Activated B cell treated with CpG ODN at 0.5 μM for 24 hours (primary cell): Measurements from ENCODE around the gene RPL5. TPM values are rescaled to one million over a fixed set of nuclear protein-coding genes. Genes with fewer than 3 reads are reported as not detected.
A peak's percentile ranks its signal among the peaks of the same experiment; 100 is the strongest.

Experiments used
- ATAC-seq: fragments of 200-7000 bp; cut with Tn5 transposase; one replicate; pipeline ENCODE4 v1.10.0; 2021; ENCODE audit warnings: low read depth, mild to moderate bottlenecking, moderate library complexity
- CTCF ChIA-PET: fragments of 350-600 bp; sonication (Branson Sonifier 250); formaldehyde crosslinking; loops from one replicate; lab custom pipeline; 2021; ENCODE audit warnings: antibody characterized with exemption; lab: Charles Lee
- POLR2A ChIA-PET: fragments of 350-600 bp; sonication (Branson Sonifier 250); formaldehyde crosslinking; loops from one replicate; lab custom pipeline; 2021; ENCODE audit warnings: antibody characterized with exemption; lab: Charles Lee
- DNase-seq: peaks from one replicate; pipeline ENCODE4 v3.0.0; 2022
- H3K27ac Mint-ChIP-seq: one replicate; pipeline ENCODE4 v1.8.0; 2020; ENCODE audit warnings: mixed read lengths
- H3K27me3 Mint-ChIP-seq: one replicate; pipeline ENCODE4 v1.8.0; 2021; ENCODE audit warnings: mixed read lengths
- H3K36me3 Mint-ChIP-seq: one replicate; pipeline ENCODE4 v1.8.0; 2021; ENCODE audit warnings: low read depth, mixed read lengths
- H3K4me1 Mint-ChIP-seq: one replicate; pipeline ENCODE4 v1.8.0; 2021; ENCODE audit warnings: mixed read lengths
- H3K4me3 Mint-ChIP-seq: one replicate; pipeline ENCODE4 v1.8.0; 2020; ENCODE audit warnings: mild to moderate bottlenecking, mixed read lengths
- H3K9me3 Mint-ChIP-seq: one replicate; pipeline ENCODE4 v1.8.0; 2020; ENCODE audit warnings: mixed read lengths
- CTCF ChIP-seq: fragments of 200-600 bp; IDR thresholded peaks from one replicate; pipeline ENCODE4 v1.8.0; 2022; ENCODE audit warnings: antibody characterized with exemption, mild to moderate bottlenecking
- intact Hi-C: fragments of 100-400 bp; cut with micrococcal nuclease; formaldehyde crosslinking; loops from one replicate; pipeline ENCODE4 v1.15.1; 2024
- total RNA-seq: library from RNA; stranded (reverse); gene quantifications from 2 replicates; pipeline ENCODE4 v1.2.3, GENCODE V29; 2022

Gene RPL5
- total RNA-seq, 1 donor from 2014 or later: 1,685 TPM

GRCh38 chr1:92786111-92786901 lies 45.5 kb upstream of the RPL5 start:
- DNase-seq (no peak), ATAC-seq (no peak)
- Mint-ChIP-seq H3K4me1 (peaks cover 25% of the 10 kb centered on the region), H3K9me3 (no peaks in the 10 kb centered on the region), H3K36me3 (peaks cover 3% of the 10 kb centered on the region), H3K27ac (no peak overlapping the region), H3K4me3 (peak overlapping the region; percentile 37), H3K27me3 (no peaks in the 10 kb centered on the region)
- intact Hi-C loops: loop anchor here (5.0 to 10.0 kb wide), 3 partner anchors 252 to 561 kb away; partner anchors contain the start of genes CCDC18, DR1 and TMED5
- ChIA-PET CTCF (interaction anchor here (0.6 to 1.4 kb wide), 4 partner anchors 30 to 1290 kb away, joined by 3 to 4 read pairs (median 4); no protein-coding TSS in a partner anchor), POLR2A (interaction anchor here (3.2 kb wide), 1 partner anchor 46 kb away, joined by 16 read pairs; the partner anchor contains the start of gene RPL5)
- TF ChIP-seq CTCF: no peak

- Mint-ChIP-seq H3K27me3 (peaks cover 2% of the 10 kb centered on the region), H3K9me3 (no peaks in the 10 kb centered on the region), H3K4me3 (no peak overlapping the region), H3K27ac (no peak overlapping the region), H3K36me3 (no peaks in the 10 kb centered on the region), H3K4me1 (peaks cover 5% of the 10 kb centered on the region)
- ChIA-PET POLR2A (no interaction called here), CTCF (interaction anchor here (0.6 to 1.4 kb wide), 2 partner anchors 9 to 30 kb away, joined by 3 read pairs; no protein-coding TSS in a partner anchor)
- TF ChIP-seq CTCF: no peak
- DNase-seq (no peak), ATAC-seq (no peak)
- intact Hi-C loops: no loop called here
These were observed 41.8 kb upstream of the RPL5 start for GRCh38 chr1:92790081-92790480.

GRCh38 chr1:92790867-92791266 lies 41.0 kb upstream of the RPL5 start:
- POLR2A ChIA-PET: interaction anchor here (0.5 kb wide), 1 partner anchor 48 kb away, joined by 3 read pairs; no protein-coding TSS in a partner anchor
- intact Hi-C loops: no loop called here
- no peak for TF ChIP-seq CTCF
- no peak overlapping the region for H3K27ac Mint-ChIP-seq
- ATAC-seq: no peak
- no peak for DNase-seq
- CTCF ChIA-PET: interaction anchor here (1.0 to 1.4 kb wide), 2 partner anchors 29 to 41 kb away, joined by 3 to 5 read pairs; no protein-coding TSS in a partner anchor
- no peaks in the 10 kb centered on the region for H3K9me3 Mint-ChIP-seq
- H3K4me3 Mint-ChIP-seq: no peak overlapping the region
- no peaks in the 10 kb centered on the region for H3K36me3 Mint-ChIP-seq
- H3K4me1 Mint-ChIP-seq: no peaks in the 10 kb centered on the region
- H3K27me3 Mint-ChIP-seq: peaks cover 2% of the 10 kb centered on the region

- no peak for DNase-seq
These were observed 40.3 kb upstream of the RPL5 start for GRCh38 chr1:92791487-92792066.

More at GRCh38 chr1:92791487-92792066, 40.3 kb upstream of the RPL5 start:
- H3K4me3 Mint-ChIP-seq: no peak overlapping the region
- intact Hi-C loops: no loop called here
- CTCF ChIA-PET: interaction anchor here (1.0 to 1.4 kb wide), 2 partner anchors 29 to 42 kb away, joined by 3 to 5 read pairs; no protein-coding TSS in a partner anchor
- no peak for TF ChIP-seq CTCF
- ATAC-seq: no peak
- POLR2A ChIA-PET: no interaction called here
- no peak overlapping the region for H3K27ac Mint-ChIP-seq
- peaks cover 2% of the 10 kb centered on the region for H3K27me3 Mint-ChIP-seq
- H3K4me1 Mint-ChIP-seq: no peaks in the 10 kb centered on the region
- H3K36me3 Mint-ChIP-seq: no peaks in the 10 kb centered on the region
- H3K9me3 Mint-ChIP-seq: no peaks in the 10 kb centered on the region
